ENCODE results near the gene TLX2. TPM values are rescaled to one million over a fixed set of nuclear protein-coding genes. Genes with fewer than 3 reads are reported as not detected.
"Not testable (repeated sequence)": the region's sequence is repeated elsewhere in the genome, so short reads cannot be mapped to it uniquely, and the experiment has no call there.

Gene TLX2
- under 1 TPM in 1 of 3 donors, not detected in 2; 0.03 TPM for polyA plus RNA-seq

DNA sequence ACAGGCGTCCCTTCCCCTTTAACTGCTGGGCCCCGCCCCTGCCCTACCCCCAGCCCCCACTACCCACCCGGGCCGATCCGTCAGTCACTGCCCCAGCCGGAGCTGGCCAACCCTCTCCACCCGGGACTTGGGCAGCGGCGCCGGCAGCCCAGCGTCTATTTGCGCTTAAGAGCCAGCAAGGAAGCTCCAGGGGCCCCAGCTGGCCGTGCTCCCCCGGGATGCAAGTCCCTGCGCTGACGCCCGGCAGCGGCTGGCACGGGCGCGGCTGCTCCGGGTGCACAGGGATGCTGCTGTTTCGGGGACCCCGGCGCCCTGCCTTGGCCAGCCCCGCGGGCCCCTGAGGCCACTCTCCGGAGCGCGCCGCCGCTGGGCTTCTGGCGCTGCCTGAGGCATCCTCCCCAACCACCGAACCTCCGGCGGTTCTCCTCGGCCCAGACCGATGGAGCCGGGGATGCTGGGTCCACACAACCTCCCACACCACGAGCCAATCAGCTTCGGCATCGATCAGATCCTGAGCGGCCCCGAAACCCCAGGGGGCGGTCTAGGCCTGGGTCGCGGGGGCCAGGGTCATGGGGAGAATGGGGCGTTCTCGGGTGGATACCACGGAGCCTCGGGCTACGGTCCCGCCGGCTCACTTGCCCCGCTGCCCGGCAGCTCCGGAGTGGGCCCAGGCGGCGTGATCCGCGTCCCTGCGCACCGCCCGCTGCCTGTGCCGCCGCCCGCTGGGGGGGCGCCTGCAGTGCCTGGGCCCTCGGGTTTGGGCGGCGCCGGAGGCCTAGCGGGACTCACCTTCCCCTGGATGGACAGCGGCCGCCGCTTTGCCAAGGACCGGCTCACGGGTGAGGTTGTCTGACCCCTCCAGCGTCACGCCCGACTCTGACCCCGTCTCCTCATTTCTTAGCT, at the start of gene TLX2:
Gene TLX2, plus strand, starts transcription at position 83 of the 903 bp plus-strand sequence. Its CDS starts 357 bp downstream, at position 440.
- WGBS, 3 donors: 4% methylated on average over 77 to 82 of the region's 82 CpGs
- no peak within 1 kb of the TSS for H3K27ac ChIP-seq (ENCODE audit: low read depth, low read length)

- 93 to 96% (median 95%) methylated on average over 12 of the region's 12 CpGs for WGBS, 3 donors
- not testable (repeated sequence) for H3K27ac ChIP-seq (ENCODE audit: low read depth, low read length)
Observed at GRCh38 chr2:74470742-74471141, 43.5 kb upstream of the TLX2 start.

GRCh38 chr2:74471332-74472065, 42.8 kb upstream of the TLX2 start:
- 52 to 63% (median 60%) methylated on average over 16 of the region's 16 CpGs for WGBS, 3 donors

DNA sequence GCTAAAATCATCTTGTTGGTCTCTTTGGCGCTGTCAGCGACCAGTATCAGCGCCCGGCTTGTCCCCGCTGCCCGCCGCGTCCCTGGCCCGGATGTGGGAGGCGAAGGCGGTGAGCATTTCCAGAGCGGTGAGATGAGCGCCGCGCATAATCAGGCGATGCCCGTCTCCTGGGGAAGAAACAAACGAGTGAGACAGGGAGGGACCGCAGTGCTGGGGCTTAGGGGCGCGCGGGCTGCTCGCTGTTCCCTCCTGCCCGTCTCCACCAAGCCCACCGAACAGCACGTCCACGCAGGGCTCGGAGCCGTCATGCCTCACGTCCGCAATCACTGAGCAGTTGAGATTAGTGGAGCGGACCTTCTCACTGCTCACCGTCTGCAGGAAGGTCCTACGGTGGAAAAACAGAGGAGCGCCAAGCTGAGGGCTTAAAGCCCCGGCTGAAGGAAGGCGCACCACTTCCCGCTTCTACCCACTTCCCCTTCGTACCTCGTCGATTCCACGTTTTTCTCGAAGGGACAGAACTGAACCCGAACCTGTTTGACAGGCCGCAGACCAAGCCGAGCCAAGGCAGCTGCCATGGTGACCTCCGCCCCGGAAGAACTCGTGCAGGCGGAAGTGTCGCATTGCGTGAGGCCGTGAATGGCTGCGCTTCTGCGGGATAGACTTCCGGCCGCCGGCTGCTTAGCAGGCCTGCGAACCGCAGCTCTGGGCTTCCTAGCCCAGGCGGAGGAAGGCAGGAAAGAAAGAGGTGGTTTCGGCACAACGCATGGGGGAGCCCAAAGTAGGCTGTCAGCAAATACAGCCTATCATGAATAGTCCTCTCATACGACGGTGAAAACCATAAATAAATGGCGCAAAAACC, 41.9 kb upstream of the TLX2 start, which contains the start of gene MRPL53:
Gene MRPL53, minus strand, starts transcription at position 595 of the 859 bp plus-strand sequence. Its CDS starts 20 bp downstream, at position 575.
- H3K27ac ChIP-seq (ENCODE audit: low read depth, low read length): peak within 1 kb of the TSS; percentile 31
- WGBS, 3 donors: 0 to 1% (median 1%) methylated on average over 66 of the region's 66 CpGs

More at GRCh38 chr2:74471332-74472065, 42.8 kb upstream of the TLX2 start:
- H3K27ac ChIP-seq (ENCODE audit: low read depth, low read length): no peak overlapping the region

- H3K27ac ChIP-seq (ENCODE audit: low read depth, low read length): no peak overlapping the region
- 8 to 15% (median 10%) methylated on average over 7 of the region's 7 CpGs for WGBS, 3 donors
Observed at GRCh38 chr2:74472945-74473258, 41.3 kb upstream of the TLX2 start.

DNA sequence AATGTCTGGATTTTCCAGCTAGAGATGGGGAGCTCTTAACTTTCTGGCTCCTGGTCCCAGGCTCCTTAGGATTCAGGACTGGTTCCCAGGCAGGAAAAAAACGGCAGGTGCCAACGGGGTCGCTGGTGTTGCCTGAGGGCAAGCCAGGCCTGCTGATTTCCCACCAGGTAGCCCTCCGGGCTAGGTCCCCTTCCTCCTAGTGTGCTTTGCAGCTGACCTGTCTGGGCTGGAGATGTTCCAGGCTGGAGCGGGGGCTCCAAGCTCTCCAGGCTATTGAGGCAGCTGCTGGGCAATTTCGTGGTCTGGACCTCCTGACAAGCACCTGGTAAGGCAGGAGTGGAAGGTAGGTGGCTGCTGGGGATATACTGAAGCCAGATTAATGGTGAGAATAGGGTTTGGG, 39.8 kb upstream of the TLX2 start:
- H3K27ac ChIP-seq (ENCODE audit: low read depth, low read length): no peak overlapping the region
- WGBS, 3 donors: 92 to 96% (median 92%) methylated on average over 6 of the region's 6 CpGs

GRCh38 chr2:74474899-74475298, 39.4 kb upstream of the TLX2 start:
- no peak overlapping the region for H3K27ac ChIP-seq (ENCODE audit: low read depth, low read length)
- WGBS, 3 donors: 78 to 91% (median 82%) methylated on average over 5 of the region's 5 CpGs

GRCh38 chr2:74481431-74481830, 32.8 kb upstream of the TLX2 start:
- H3K27ac ChIP-seq (ENCODE audit: low read depth, low read length): no peak overlapping the region
- 43 to 48% (median 46%) methylated on average over 3 of the region's 3 CpGs for WGBS, 3 donors

DNA sequence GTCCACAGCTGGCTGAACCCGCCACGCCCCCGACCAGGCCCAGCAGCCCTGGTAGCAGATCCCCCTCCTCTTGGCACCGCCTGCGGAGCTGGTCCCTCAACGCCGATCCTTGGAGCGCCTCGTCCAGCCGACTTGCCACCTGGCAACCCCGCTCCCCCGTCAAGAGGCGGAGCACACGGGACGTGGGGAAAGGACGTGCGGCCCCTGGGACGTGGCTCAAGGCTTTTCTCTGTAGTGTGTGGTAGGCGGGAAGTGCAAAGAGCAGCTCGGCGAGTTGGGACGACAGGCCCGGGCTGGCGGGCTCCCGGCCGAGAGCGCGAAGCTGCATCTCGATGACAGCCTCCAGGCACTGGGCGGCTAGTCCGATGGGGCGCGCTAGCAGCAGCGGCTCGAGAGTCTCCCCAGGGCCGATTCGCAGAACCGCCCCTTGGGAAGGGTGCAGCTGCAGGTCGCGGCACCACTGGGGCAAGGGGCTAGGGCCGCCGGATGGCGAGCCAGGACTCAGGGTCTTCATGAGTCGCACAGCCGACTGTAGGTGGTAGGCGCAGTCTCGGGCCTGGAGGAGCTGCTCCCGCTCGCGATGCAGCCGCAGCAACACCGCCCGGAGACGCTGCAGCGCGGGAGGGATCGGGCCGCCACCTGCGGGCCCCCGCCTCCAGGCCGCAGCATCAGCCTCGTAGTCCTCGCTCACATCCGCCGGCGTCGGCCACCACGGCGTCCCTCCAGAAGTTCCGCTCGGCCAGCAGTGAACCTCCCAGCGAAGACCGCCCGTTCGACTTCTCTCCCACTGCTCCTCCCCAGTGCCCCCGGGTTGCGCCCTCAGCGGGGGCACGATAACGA, 32.1 kb upstream of the TLX2 start:
- WGBS, 3 donors: 1 to 2% (median 1%) methylated on average over 73 to 80 of the region's 80 CpGs
- H3K27ac ChIP-seq (ENCODE audit: low read depth, low read length): no peak overlapping the region

GRCh38 chr2:74482801-74483674, 31.2 kb upstream of the TLX2 start, which contains the start of the genes CCDC142 and TTC31:
Gene CCDC142, minus strand, starts transcription at chr2:74482998. Its CDS starts 161 bp downstream, at chr2:74482837.
Gene TTC31, plus strand, starts transcription at chr2:74483081. Its CDS starts 15 bp downstream, at chr2:74483096.
- no peak within 1 kb of the TSS for H3K27ac ChIP-seq (ENCODE audit: low read depth, low read length)
- 1% methylated on average over 48 to 50 of the region's 50 CpGs for WGBS, 3 donors

GRCh38 chr2:74483675-74484164, 30.5 kb upstream of the TLX2 start:
- not testable (repeated sequence) for H3K27ac ChIP-seq (ENCODE audit: low read depth, low read length)
- 78 to 79% (median 79%) methylated on average over 19 of the region's 19 CpGs for WGBS, 3 donors

GRCh38 chr2:74486141-74486540, 28.1 kb upstream of the TLX2 start:
- 80 to 95% (median 84%) methylated on average over 2 of the region's 2 CpGs for WGBS, 3 donors
- H3K27ac ChIP-seq (ENCODE audit: low read depth, low read length): no peak overlapping the region

GRCh38 chr2:74488643-74489481, 25.4 kb upstream of the TLX2 start:
- WGBS, 3 donors: 86 to 94% (median 90%) methylated on average over 9 of the region's 9 CpGs
- no peak overlapping the region for H3K27ac ChIP-seq (ENCODE audit: low read depth, low read length)

DNA sequence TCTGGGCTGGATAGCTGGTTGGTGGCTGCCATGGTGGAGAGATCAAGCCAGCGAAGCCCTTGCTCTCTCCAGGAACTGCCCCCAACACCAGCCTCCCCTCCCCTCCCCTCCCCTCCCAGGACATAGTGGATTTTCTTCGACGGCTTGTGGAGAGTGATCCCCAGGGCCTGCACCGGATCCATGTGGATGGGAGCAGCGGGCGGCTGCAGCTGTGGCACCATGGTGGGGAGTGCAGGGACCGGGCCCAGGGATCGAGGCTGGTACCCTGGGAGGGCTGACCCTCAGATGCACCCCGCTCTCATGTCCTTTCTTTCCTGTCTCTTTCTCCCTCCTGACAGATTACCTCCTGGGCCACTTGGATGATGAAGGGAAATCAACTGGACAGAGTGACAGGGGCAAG, 24.3 kb upstream of the TLX2 start:
- 88 to 92% (median 91%) methylated on average over 9 of the region's 9 CpGs for WGBS, 3 donors
- H3K27ac ChIP-seq (ENCODE audit: low read depth, low read length): no peak overlapping the region

- WGBS, 3 donors: 88 to 95% (median 95%) methylated on average over 12 of the region's 12 CpGs
- no peak overlapping the region for H3K27ac ChIP-seq (ENCODE audit: low read depth, low read length)
Observed at GRCh38 chr2:74491648-74492544, 22.4 kb upstream of the TLX2 start.

Data from adipose tissue (tissue), 3 donors.